Suprapubic skin (tissue), 4 donors: ENCODE measurements around the gene KCNT2. TPM values are rescaled to one million over a fixed set of nuclear protein-coding genes. Genes with fewer than 3 reads are reported as not detected.

Experiments
- DNase-seq, 2 donors: peaks; one replicate each; pipeline ENCODE4 v3.0.0-alpha.2; 2019; ENCODE audit warnings: low spot score in 2 of 2
- H3K27ac ChIP-seq: fragments of 200-600 bp; sonication (generic); one replicate; pipeline ENCODE4 v1.5.1; 2019
- H3K27me3 ChIP-seq: fragments of 200-600 bp; sonication (generic); one replicate; pipeline ENCODE4 v1.5.1; 2019
- H3K36me3 ChIP-seq: fragments of 200-600 bp; sonication (generic); one replicate; pipeline ENCODE4 v1.5.1; 2019
- H3K4me1 ChIP-seq: fragments of 200-600 bp; sonication (generic); one replicate; pipeline ENCODE4 v1.5.1; 2019
- H3K4me3 ChIP-seq: fragments of 200-600 bp; sonication (generic); one replicate; pipeline ENCODE4 v1.5.1; 2019; ENCODE audit warnings: mild to moderate bottlenecking
- H3K9me3 ChIP-seq: fragments of 200-600 bp; sonication (generic); one replicate; pipeline ENCODE4 v1.5.1; 2019
- CTCF ChIP-seq, 2 donors: fragments of 200-600 bp in 1 of 2; fragments of 450-650 bp in 1 of 2; sonication (generic) in 1 of 2; IDR thresholded peaks; one replicate each; pipeline ENCODE4 v1.5.1; 2016 to 2019; ENCODE audit warnings: antibody characterized with exemption in 2 of 2, mild to moderate bottlenecking in 1 of 2, moderate library complexity in 1 of 2
- EP300 ChIP-seq: sonication (generic); formaldehyde crosslinking; IDR thresholded peaks from one replicate; pipeline ENCODE4 v1.6.1; 2017; ENCODE audit warnings: antibody characterized with exemption
- POLR2A ChIP-seq, 2 donors: fragments of 450-650 bp; IDR thresholded peaks; one replicate each; pipeline ENCODE4 v1.6.1; 2017; ENCODE audit warnings: antibody characterized with exemption in 2 of 2, mild to moderate bottlenecking in 2 of 2, moderate library complexity in 2 of 2
- POLR2AphosphoS5 ChIP-seq, 3 donors: sonication (generic); formaldehyde crosslinking; IDR thresholded peaks; one replicate each; pipeline ENCODE4 v1.6.1; 2017; ENCODE audit warnings: antibody characterized with exemption in 3 of 3
- WGBS: methylation state at CpG from one replicate; pipeline ENCODE4 v1.1.5; 2018; 5-methylcytosine and 5-hydroxymethylcytosine counted together
- total RNA-seq, 4 donors: library from RNA; depleted of rRNA; stranded (reverse); fragments of >200 nt; gene quantifications; one replicate each; pipeline ENCODE4 v1.1.0, GENCODE V29; 2016

Gene KCNT2
- total RNA-seq, 4 donors from 2014 or later: 0.34 to 2.5 (median 0.34) TPM

- Histone ChIP-seq H3K36me3 (no peaks in the 10 kb centered on the region), H3K27ac (no peak overlapping the region), H3K4me1 (no peaks in the 10 kb centered on the region), H3K9me3 (no peaks in the 10 kb centered on the region), H3K4me3 (no peak overlapping the region), H3K27me3 (no peaks in the 10 kb centered on the region)
- TF ChIP-seq EP300 (no peak), POLR2AphosphoS5 (IDR thresholded peaks at IDR 0.05) (no peak), CTCF (IDR thresholded peaks at IDR 0.05) (no peak), POLR2A (IDR thresholded peaks at IDR 0.05) (no peak)
- WGBS: 94% methylated on average over 1 of the region's 1 CpG
- no peak for DNase-seq
Observed at GRCh38 chr1:196466654-196467053, 141.6 kb downstream of the KCNT2 start.

- no peak for DNase-seq
- Histone ChIP-seq H3K4me3 (no peak overlapping the region), H3K4me1 (no peaks in the 10 kb centered on the region), H3K36me3 (no peaks in the 10 kb centered on the region), H3K27ac (no peak overlapping the region), H3K9me3 (no peaks in the 10 kb centered on the region), H3K27me3 (no peaks in the 10 kb centered on the region)
- TF ChIP-seq EP300 (no peak), POLR2A (IDR thresholded peaks at IDR 0.05) (no peak), POLR2AphosphoS5 (IDR thresholded peaks at IDR 0.05) (no peak), CTCF (IDR thresholded peaks at IDR 0.05) (no peak)
- 38% methylated on average over 2 of the region's 2 CpGs for WGBS
Observed at GRCh38 chr1:196466166-196466565, 142.1 kb downstream of the KCNT2 start.

GRCh38 chr1:196464480-196464941, 143.7 kb downstream of the KCNT2 start:
- Histone ChIP-seq H3K27me3 (no peaks in the 10 kb centered on the region), H3K36me3 (no peaks in the 10 kb centered on the region), H3K4me3 (no peak overlapping the region), H3K27ac (no peak overlapping the region), H3K4me1 (no peaks in the 10 kb centered on the region), H3K9me3 (no peaks in the 10 kb centered on the region)
- no peak for TF ChIP-seq CTCF (IDR thresholded peaks at IDR 0.05)
- no peak for TF ChIP-seq POLR2AphosphoS5 (IDR thresholded peaks at IDR 0.05)
- no peak for TF ChIP-seq POLR2A (IDR thresholded peaks at IDR 0.05)
- TF ChIP-seq EP300: no peak
- DNase-seq: no peak
- WGBS: 59% methylated on average over 1 of the region's 1 CpG

GRCh38 chr1:196462086-196462485, 146.2 kb downstream of the KCNT2 start:
- Histone ChIP-seq H3K36me3 (no peaks in the 10 kb centered on the region), H3K27me3 (no peaks in the 10 kb centered on the region), H3K4me3 (no peak overlapping the region), H3K27ac (no peak overlapping the region), H3K4me1 (no peaks in the 10 kb centered on the region), H3K9me3 (no peaks in the 10 kb centered on the region)
- TF ChIP-seq EP300 (no peak), CTCF (IDR thresholded peaks at IDR 0.05) (no peak), POLR2A (IDR thresholded peaks at IDR 0.05) (no peak), POLR2AphosphoS5 (IDR thresholded peaks at IDR 0.05) (no peak)
- 88% methylated on average over 2 of the region's 2 CpGs for WGBS
- no peak for DNase-seq

- Histone ChIP-seq H3K4me1 (no peaks in the 10 kb centered on the region), H3K27ac (no peak overlapping the region), H3K4me3 (no peak overlapping the region), H3K27me3 (no peaks in the 10 kb centered on the region), H3K9me3 (no peaks in the 10 kb centered on the region), H3K36me3 (no peaks in the 10 kb centered on the region)
- TF ChIP-seq CTCF (IDR thresholded peaks at IDR 0.05) (no peak), POLR2A (IDR thresholded peaks at IDR 0.05) (no peak), EP300 (no peak), POLR2AphosphoS5 (IDR thresholded peaks at IDR 0.05) (no peak)
- no peak for DNase-seq
- WGBS: 60% methylated on average over 3 of the region's 3 CpGs
Observed at GRCh38 chr1:196461521-196461920, 146.7 kb downstream of the KCNT2 start.
